ENCODE measurements around the gene KLK7. TPM values are rescaled to one million over a fixed set of nuclear protein-coding genes. Genes with fewer than 3 reads are reported as not detected.

KLK7 gene
- total RNA-seq, 1 donor from 2014 or later: 0.41 TPM

GRCh38 chr19:51010066-51010795 lies 26.5 kb upstream of the KLK7 start:
- H3K27me3 ChIP-seq: peaks cover 17% of the 10 kb centered on the region
- H3K9me3 ChIP-seq: no peaks in the 10 kb centered on the region
- H3K4me1 ChIP-seq: no peaks in the 10 kb centered on the region
- no peaks in the 10 kb centered on the region for H3K36me3 ChIP-seq
- intact Hi-C loops (cut with DNase I): no loop called here
- ATAC-seq: no peak
- DNase-seq: no peak
- no peak for TF ChIP-seq CTCF (IDR thresholded peaks at IDR 0.05)
- no peak overlapping the region for H3K27ac ChIP-seq
- no peak overlapping the region for H3K4me3 ChIP-seq

GRCh38 chr19:51009061-51009891 lies 25.6 kb upstream of the KLK7 start:
- Histone ChIP-seq H3K27me3 (peaks cover 7% of the 10 kb centered on the region), H3K9me3 (no peaks in the 10 kb centered on the region), H3K4me1 (no peaks in the 10 kb centered on the region), H3K36me3 (no peaks in the 10 kb centered on the region), H3K27ac (no peak overlapping the region), H3K4me3 (no peak overlapping the region)
- ATAC-seq: no peak
- no peak for DNase-seq
- intact Hi-C loops (cut with DNase I): no loop called here
- no peak for TF ChIP-seq CTCF (IDR thresholded peaks at IDR 0.05)

GRCh38 chr19:51007488-51007887 lies 23.8 kb upstream of the KLK7 start:
- ATAC-seq (no peak), DNase-seq (no peak)
- intact Hi-C loops (cut with DNase I): no loop called here
- H3K27me3 ChIP-seq: peaks cover 14% of the 10 kb centered on the region
- no peak overlapping the region for H3K4me3 ChIP-seq
- H3K27ac ChIP-seq: no peak overlapping the region
- no peaks in the 10 kb centered on the region for H3K36me3 ChIP-seq
- no peaks in the 10 kb centered on the region for H3K9me3 ChIP-seq
- no peaks in the 10 kb centered on the region for H3K4me1 ChIP-seq
- TF ChIP-seq CTCF (IDR thresholded peaks at IDR 0.05): no peak

GRCh38 chr19:51006406-51006805 lies 22.7 kb upstream of the KLK7 start:
- intact Hi-C loops (cut with DNase I): no loop called here
- no peaks in the 10 kb centered on the region for H3K4me1 ChIP-seq
- no peaks in the 10 kb centered on the region for H3K36me3 ChIP-seq
- no peak overlapping the region for H3K4me3 ChIP-seq
- H3K9me3 ChIP-seq: no peaks in the 10 kb centered on the region
- ATAC-seq: no peak
- peaks cover 20% of the 10 kb centered on the region for H3K27me3 ChIP-seq
- TF ChIP-seq CTCF (IDR thresholded peaks at IDR 0.05): no peak
- no peak overlapping the region for H3K27ac ChIP-seq
- DNase-seq: no peak

GRCh38 chr19:51005248-51005647 lies 21.5 kb upstream of the KLK7 start:
- no peaks in the 10 kb centered on the region for H3K36me3 ChIP-seq
- ATAC-seq (no peak), DNase-seq (no peak)
- no peak overlapping the region for H3K4me3 ChIP-seq
- H3K9me3 ChIP-seq: no peaks in the 10 kb centered on the region
- no peak for TF ChIP-seq CTCF (IDR thresholded peaks at IDR 0.05)
- H3K27ac ChIP-seq: no peak overlapping the region
- intact Hi-C loops (cut with DNase I): no loop called here
- no peaks in the 10 kb centered on the region for H3K4me1 ChIP-seq
- peaks cover 29% of the 10 kb centered on the region for H3K27me3 ChIP-seq

All from upper lobe of right lung (tissue), 1 donor.